ENCODE measurements around the gene GALC.
"Not testable (repeated sequence)": the region's sequence is repeated elsewhere in the genome, so short reads cannot be mapped to it uniquely, and the experiment has no call there.

The GALC gene

DNA sequence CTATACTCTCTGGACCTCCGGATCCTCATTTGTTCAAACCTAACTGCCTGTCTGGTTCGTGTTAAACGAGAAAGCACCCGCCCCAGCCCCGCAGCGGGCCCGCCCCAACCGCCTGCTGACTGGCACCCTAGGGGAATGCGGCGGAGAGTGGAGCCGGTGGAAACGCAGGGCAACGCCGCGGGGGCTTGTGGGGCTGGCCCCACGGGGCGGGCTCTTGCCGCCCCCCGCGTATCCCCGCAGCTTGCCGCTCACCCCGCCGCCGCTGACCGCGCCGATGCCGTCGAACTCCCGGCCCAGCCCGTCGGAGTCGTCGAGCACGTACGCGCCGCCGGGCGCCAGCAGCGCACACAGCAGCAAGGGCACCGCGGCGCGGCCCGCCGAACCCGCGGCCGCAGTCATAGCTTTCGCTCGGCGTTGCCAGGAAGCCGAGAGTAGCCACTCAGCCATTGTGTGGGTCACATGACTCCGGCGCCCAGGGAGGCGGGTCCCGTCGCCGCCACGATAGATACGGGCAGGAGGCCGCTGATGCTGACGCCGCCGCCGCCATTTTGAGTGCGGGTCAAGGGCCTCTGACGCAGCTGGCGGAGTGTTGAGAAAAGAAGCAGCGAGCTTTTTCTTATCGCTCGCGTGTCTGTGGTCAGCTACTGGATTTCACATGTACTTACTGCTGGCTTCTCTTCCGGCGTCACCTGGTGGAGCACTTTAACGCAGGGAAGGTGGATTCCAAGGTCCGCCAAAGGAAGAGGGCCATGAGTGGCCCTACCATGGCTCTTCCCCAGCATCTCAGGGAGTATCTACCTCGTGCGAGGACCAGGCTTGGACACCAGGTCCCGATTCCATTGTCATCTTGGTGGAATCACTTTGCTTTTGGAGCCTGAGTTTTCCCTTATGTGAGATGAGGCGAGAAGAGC lies at the start of gene GALC:
GALC (minus strand) TSS at position 465 of the 911 bp plus-strand sequence; CDS start at position 447, 18 bp downstream.
- peak; percentile 85 to 94 (median 93) for DNase-seq (ENCODE audit: low read depth in 2 of 3, low spot score in 1 of 3)

DNA sequence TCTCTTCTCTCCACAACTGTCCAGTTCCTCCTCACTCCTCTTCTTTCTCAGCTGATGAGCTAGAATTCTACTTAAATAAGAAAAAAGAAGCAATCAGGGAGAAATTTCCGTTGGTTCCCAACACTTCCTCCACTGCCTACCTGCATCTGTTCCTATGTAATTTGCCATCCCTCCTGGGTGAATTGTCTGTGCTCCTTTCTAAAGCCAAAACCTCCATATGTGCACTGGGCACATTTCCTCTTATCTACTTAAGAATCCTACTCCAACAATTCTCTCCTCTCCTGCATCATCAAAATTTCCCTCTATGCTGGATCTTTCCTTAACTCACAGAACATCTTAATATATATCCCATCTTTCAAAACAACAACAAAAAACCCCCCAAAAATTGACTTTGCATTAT lies 47.2 kb upstream of the GALC start:
- DNase-seq (ENCODE audit: low read depth in 2 of 3, low spot score in 1 of 3), result no peak

DNA sequence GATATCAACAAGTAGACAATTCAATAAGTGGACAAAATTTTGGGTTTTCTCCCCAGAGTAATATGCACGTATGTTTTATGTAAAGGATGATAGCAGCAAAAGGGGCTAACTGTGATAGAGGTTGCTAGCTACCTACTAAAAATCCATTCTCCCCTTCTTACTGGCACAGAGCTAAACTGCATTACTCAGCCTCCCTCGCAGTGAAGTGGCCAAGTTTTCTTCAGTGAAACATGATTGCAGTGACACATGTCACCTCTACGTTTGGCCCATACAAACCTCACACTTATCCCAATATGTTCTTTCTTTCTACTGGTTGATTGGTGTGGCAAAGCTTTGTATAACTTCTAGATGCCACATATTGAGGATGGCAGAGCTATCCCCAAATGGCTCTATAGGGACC lies 46.2 kb upstream of the GALC start:
- DNase-seq (ENCODE audit: low read depth in 2 of 3, low spot score in 1 of 3), result no peak

DNA sequence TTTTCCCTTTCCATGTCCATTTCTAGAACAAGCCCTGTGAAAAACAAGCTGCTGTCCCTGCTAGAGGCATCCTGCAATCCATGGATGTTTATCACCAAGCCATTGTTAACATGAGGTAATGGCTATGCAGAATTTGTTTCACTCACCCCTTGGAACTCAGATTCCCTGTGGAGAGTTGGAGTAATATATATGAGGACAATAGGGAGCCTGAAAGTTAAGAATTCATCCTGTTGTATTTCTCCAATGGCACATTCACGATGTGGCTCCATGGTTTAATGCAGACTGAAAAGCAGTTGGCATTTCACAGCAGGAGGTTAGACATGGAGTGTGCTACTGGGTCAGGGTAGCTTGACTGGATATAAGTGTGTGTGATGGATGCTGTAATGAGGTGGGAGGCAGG lies 44.3 kb upstream of the GALC start:
- no peak for DNase-seq (ENCODE audit: low read depth in 2 of 3, low spot score in 1 of 3)

DNA sequence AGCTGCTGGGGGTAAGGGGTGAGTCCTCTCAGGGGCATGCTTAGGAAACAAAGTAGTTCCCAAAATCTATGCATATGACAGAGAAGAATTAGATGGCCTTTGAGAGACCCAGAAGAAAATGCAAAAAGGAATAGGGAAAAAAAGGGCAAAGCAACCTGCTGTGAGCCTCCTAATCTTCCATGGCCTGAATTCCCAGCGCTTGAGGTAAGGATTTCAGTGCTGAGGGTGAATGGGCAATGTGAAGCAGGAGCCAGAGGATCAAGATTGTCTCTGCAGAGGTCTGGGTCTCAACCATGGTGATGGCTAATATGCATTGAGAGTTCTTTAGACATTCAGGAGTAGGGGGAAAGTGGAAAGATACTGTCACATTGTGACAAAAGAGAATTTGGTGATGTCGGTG lies 43.4 kb upstream of the GALC start:
- DNase-seq (ENCODE audit: low read depth in 2 of 3, low spot score in 1 of 3), result no peak

DNA sequence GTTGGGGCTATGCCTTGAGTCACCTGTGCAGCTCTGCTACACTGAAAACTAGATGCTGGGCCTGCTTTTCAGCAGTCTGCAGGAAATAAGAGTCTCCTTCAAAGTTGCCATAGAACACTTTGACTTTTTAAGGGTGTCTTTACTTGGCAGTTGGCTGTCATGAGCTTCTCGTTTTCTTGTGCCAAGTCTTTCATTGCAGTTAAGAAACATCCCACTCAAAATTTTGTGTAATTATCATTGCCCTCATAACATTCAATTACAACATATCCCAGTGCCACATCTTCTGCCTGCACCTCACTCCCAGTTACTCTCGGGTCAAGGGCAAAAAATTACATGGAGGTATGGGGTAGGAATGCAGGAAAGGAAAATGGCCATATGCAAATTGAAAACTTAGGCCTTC lies 41.1 kb upstream of the GALC start:
- DNase-seq (ENCODE audit: low read depth in 2 of 3, low spot score in 1 of 3), result no peak

DNA sequence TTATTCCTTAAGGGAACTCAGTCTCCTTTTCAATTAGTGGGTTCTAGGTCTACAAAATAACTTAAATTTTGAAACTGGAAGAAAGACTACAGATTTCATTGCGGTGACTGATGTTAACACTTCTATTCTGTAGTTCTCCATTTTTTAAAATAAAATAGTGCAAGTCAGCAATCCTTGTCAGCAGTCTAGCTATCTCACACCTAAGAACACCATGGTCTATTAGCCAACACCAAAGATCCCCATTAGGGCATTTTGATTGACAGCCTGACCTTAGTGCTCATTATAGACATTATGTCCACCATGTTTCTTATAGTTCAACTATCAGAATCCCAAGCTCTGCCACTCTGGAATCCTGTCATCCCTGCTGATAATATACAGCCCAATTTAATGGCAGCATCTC lies 39.4 kb upstream of the GALC start:
- no peak for DNase-seq (ENCODE audit: low read depth in 2 of 3, low spot score in 1 of 3)

DNA sequence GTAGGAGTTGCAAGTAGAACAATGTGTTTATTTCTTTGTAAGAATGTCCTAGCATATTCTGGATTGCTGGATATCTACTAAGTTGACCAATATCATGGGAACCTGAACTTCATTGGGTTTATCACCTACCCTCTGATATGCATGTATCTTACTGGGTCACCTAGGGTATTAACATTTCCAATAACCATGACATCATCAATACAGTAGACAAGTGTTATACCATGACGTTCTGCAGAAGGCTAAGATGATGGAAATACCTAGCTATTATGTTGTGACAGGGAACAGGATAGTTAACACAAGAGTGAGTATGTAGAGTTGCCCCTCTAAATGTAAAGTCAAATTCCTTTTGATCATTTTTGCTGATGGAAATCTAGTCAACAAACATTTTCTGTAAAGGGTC lies 37.9 kb upstream of the GALC start:
- no peak for DNase-seq (ENCODE audit: low read depth in 2 of 3, low spot score in 1 of 3)

DNA sequence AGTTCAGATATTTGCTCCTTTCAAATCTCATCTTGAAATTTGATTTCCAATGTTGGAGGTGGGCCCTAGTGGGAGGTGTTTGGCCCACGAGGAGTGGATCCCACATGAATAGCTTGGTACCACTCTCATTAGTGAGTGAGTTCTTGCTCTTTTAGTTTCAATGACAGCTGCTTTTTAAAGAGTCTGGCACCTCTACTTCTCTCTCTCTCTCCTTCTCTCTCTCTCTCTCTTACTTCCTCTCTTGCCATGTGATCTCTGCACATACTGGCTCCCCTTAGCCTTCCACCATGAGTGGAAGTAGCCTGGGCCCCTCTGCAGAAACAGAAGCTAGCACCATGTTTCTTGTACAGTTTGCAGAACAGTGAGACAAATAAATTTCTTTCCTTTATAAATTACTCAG lies 37.1 kb upstream of the GALC start:
- DNase-seq (ENCODE audit: low read depth in 2 of 3, low spot score in 1 of 3), result no peak

DNA sequence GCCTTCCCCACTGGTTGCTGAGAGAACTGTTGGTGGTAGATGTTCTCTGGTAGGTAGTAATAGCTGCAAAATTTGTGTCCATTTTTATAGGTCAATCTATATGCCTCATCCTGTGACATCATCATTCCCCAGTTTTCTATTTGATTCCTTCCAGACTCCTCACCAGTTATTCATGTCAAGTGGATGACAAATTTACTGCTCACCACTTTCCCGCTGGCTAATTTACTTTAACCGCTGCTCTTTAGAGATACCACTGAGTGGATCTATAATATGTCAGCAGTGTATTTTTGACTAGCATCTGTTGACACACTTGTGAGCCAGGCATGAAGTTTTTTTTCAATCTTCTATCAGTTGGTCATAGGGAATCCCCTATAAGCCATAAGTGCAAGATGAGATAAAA lies 36.5 kb upstream of the GALC start:
- DNase-seq (ENCODE audit: low read depth in 2 of 3, low spot score in 1 of 3), result no peak

DNA sequence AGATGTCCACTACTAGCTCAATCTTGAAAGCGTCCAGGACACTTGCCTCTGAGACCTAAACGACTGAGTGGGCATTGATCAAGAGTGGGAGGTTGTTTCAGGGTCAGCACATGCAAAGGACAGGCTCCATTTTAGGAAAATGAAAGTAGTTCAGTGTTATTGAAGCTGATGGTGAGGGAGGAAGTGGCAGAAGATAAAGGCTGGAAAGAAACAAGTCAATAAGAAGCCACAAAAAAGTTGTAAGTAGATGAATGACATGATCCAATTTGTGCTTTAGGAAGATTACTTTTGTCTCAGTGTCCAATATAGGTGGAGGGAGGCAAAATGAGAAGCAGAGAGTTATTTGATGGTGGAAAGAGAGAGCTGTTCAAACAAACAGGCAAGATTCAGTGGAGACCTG lies 33.9 kb upstream of the GALC start:
- no peak for DNase-seq (ENCODE audit: low read depth in 2 of 3, low spot score in 1 of 3)

DNA sequence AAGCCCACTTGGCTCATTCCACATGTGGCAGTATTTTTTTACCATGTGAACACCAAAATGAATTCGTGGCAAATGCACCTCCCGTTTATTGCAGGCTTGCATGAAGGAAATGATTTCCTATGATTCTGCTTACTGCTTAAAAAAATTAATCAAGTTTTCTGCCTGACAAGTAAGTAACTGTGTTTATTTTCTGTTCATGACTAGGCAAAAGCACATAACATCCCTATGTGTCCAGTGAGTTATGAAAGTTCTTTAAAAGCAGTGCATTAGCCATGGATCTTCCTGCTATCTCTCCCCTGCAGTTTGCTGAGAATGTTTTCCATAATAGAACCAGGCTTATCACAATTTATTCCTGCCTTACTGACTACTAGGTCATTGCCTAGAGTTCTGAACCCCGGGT lies 32.3 kb upstream of the GALC start:
- DNase-seq (ENCODE audit: low read depth in 2 of 3, low spot score in 1 of 3), result no peak

DNA sequence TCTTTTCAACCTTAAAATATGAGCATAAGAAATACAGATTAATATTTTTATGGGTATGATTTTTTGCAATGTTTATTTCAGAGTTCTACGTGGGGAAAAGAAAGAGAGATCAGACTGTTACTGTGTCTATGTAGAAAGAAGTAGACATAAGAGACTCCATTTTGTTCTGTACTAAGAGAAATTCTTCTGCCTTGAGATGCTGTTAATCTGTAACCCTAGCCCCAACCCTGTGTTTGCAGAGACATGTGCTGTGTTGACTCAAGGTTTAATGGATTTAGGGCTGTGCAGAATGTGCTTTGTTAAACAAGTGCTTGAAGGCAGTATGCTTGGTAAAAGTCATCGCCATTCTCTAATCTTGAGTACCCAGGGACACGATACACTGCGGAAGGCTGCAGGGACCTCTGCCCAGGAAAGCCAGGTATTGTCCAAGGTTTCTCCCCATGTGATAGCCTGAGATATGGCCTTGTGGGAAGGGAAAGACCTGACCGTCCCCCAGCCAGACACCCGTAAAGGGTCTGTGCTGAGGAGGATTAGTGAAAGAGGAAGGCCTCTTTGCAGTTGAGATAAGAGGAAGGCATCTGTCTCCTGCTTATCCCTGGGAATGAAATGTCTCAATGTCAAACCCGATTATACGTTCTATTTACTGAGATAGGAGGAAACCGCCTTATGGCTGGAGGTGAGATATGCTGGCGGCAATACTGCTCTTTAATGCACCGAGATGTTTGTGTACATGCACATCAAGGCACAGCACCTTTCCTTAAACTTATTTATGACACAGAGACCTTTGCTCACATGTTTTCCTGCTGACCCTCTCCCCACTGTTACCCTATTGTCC lies 31.5 kb upstream of the GALC start:
- DNase-seq (ENCODE audit: low read depth in 2 of 3, low spot score in 1 of 3), result not testable (repeated sequence)

DNA sequence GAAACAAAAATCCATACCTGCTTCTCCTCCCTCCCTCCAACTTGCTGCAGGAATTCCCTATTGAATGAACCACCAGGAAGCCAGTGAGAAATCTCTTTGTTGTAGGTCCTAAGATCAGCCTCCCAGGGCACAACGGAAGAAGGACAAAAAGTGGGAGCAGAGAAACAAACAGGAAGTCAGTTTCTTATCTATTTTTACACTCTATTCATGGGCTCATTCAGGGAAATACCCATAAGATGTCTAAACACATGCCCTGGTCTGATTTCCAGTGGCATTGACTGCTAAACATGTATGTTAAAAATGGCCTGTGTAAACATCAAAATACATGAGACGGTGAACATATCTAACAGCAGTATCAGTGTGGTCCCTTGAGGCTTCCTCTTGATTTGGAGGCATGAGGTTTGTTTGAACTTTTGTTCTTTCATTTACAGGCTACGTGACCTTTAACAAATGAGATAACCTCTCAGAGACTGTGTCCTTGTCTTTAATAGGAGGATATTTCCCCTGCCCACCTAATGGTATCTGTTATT lies 30.7 kb upstream of the GALC start:
- DNase-seq (ENCODE audit: low read depth in 2 of 3, low spot score in 1 of 3), result no peak

DNA sequence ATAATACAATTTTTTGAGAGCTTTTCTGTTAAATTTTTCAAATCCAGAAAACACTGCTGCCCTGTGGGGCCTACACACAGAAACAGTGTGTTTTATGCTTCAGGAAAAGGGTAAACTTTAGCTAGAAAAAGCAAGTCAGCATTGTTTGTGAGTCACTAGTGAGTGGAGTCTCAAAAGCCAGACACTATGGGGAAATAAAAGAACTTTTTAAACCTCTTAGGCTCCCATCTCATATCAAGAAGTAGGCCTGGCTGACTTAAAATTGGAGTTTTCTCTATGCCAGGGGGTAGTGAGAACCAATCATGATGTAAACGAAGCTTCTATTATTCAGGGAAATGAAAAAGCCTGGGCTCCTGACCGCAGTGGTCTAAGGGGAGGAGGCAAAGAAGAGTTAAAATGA lies 24.6 kb upstream of the GALC start:
- DNase-seq (ENCODE audit: low read depth in 2 of 3, low spot score in 1 of 3), result no peak

DNA sequence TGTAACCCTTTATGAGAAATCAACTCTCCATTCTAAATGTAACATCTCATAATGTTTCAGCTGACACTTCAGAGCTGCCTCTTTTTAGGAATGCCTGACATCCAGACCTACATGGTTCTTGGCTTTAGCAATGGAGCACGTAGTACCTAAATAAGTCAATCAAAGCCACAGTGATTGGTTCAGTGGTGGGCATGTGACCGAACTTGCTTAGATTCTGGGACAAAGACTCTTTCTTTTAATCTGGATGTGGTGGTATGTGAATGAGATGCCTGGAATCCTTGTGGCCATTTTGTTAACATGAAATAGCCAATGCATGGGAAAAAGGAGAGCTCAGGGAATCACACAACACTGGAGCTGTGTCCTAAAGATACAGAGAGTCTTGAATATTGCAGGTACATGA lies 23.8 kb upstream of the GALC start:
- no peak for DNase-seq (ENCODE audit: low read depth in 2 of 3, low spot score in 1 of 3)

DNA sequence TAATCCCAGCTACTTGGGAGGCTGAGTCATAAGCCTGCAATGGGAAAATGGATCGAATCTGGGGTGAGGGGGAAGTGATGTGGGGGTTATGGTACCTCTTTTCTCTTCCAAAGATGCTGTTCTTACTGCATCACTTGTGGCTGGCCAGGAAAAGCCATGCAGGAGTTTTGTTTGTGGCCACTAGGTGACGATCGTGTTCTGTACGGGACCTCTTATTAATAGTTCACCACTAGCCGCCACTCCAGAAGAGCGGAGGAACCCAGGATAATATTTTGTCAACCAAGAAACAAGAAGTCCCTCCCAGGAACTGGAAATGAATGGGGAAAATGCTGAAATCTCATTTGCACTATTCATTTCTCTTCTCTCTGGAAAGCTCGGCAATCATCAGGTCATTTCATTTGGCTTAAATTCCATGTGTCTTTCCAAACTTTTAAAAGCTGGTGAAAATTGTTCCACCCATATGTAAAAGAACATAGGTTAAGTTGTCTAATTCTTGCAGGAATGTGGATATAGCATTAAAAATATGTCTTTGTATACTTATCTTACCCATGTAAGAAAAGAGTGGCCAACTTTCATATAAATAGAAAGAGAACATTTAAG lies 20.9 kb upstream of the GALC start:
- no peak for DNase-seq (ENCODE audit: low read depth in 2 of 3, low spot score in 1 of 3)

DNA sequence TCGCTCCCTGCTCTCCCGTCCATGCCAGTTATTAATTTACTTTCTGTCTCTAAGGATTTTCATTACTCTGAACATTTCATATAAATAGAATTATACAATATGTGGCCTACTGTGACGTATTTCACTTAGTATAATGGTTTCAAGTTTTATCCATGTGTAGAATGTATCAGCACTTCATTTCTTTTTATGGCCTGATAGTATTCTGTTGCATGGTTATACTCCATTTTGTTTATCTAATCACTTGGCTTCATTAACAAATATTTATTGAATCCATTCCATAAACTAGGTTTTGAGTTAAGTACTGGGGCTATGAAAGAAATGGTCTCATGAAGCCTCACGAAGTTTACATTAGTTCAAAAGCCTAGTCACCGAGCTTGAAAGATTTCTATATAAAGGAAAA lies 19.5 kb upstream of the GALC start:
- DNase-seq (ENCODE audit: low read depth in 2 of 3, low spot score in 1 of 3), result no peak

DNA sequence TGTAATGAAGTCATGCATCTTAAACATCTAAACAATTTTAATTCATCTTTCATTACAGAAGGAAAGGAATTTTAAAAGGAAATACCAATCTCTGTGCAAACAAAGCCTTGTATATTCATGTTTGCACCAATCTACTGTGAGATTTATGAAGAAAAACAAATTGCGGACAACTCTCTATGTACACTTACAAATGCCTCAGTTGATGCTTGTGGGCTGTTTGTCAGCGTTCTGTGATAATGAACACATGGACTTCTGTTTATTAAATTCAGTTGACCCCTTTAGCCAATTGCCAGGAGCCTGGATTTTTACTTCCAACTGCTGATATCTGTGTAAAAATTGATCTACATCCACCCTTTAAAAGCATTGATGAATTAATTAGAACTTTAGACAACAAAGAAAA lies 17.3 kb upstream of the GALC start:
- no peak for DNase-seq (ENCODE audit: low read depth in 2 of 3, low spot score in 1 of 3)

DNA sequence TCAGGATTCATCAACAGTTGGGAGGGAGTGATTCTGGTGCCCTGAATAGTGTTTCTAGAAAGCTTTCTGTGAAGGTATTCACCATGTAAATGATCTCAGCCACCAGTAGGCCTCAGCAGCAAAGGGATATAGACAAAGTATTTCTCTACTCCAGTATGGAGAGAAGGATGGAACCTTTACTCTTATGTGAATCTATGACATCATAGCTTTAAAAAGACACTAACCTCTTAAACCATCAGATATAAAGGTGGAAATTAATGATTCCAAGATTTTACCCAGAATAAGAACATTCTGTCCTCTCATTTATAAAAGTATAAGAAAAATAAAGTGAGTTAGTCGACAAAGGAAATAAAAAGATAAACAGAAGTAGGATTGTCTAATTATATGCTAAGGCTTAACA lies 16.5 kb upstream of the GALC start:
- DNase-seq (ENCODE audit: low read depth in 2 of 3, low spot score in 1 of 3), result no peak

DNA sequence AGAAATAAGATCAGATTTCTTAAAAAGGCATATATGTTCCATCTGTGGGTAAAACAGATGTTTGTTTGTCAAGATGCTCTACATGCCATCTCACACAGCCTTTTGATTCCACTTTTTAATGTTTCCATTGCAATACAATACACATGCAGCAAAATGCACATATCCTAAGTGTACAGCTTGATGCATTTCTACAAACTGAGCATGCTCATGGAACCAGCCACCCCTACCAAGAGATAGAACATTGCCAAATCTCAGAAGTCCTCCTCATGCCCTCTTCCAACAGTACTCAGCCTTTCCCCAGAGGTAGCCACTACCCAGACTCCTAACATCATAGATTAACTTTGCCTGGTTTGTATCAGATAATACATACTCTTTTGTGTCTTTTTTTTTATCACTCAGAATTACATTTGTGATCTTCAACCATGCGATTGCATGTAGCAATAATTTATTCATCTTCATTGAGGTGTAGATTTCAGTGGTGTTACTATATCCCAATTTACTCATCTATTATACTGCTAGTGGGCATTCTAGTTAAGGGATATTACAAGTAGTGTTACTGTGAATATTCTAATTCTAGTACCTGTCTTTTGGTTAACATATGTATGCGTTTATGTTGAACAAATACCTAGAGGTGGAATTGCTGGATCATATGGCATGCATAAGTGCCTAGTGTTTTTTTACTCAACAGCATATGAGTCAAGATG lies 15.2 kb upstream of the GALC start:
- DNase-seq (ENCODE audit: low read depth in 2 of 3, low spot score in 1 of 3), result no peak

Measured in stimulated activated CD4-positive, alpha-beta T cell treated with anti-CD3 and anti-CD28 coated beads, Interleukin-12 subunit alpha, Interleukin-12 subunit beta, amount 100 ng/mL, for 48 hours (primary cell).